ENCODE data around the gene SH2D3C. TPM values are rescaled to one million over a fixed set of nuclear protein-coding genes. Genes with fewer than 3 reads are reported as not detected.

Gene SH2D3C
- total and polyA plus RNA-seq, 8 donors = 21.7 to 41.9 (median 32.6) TPM

GRCh38 chr9:127755061-127756060 is 23.1 kb downstream of the SH2D3C start:
- ATAC-seq (peak; percentile 25), DNase-seq (peak in 1 of 4 donors; percentile 36)
- peaks cover 0 to 54% of the 10 kb centered on the region in 2 donors for H3K36me3 ChIP-seq
- H3K4me3 ChIP-seq = peak overlapping the region in 1 of 2 donors; percentile 26
- TF ChIP-seq, protein P1, sequence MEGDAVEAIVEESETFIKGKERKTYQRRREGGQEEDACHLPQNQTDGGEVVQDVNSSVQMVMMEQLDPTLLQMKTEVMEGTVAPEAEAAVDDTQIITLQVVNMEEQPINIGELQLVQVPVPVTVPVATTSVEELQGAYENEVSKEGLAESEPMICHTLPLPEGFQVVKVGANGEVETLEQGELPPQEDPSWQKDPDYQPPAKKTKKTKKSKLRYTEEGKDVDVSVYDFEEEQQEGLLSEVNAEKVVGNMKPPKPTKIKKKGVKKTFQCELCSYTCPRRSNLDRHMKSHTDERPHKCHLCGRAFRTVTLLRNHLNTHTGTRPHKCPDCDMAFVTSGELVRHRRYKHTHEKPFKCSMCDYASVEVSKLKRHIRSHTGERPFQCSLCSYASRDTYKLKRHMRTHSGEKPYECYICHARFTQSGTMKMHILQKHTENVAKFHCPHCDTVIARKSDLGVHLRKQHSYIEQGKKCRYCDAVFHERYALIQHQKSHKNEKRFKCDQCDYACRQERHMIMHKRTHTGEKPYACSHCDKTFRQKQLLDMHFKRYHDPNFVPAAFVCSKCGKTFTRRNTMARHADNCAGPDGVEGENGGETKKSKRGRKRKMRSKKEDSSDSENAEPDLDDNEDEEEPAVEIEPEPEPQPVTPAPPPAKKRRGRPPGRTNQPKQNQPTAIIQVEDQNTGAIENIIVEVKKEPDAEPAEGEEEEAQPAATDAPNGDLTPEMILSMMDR (IDR thresholded peaks at IDR 0.05) = no peak
- no peaks in the 10 kb centered on the region for H3K9me3 ChIP-seq
- H3K27ac ChIP-seq = peak overlapping the region; percentile 18 to 26
- peaks cover 0 to 15% of the 10 kb centered on the region in 2 donors for H3K4me1 ChIP-seq
- peaks cover 18 to 37% of the 10 kb centered on the region in 2 donors for H3K27me3 ChIP-seq
- intact Hi-C loops (cut with DNase I) = no loop called here

DNA sequence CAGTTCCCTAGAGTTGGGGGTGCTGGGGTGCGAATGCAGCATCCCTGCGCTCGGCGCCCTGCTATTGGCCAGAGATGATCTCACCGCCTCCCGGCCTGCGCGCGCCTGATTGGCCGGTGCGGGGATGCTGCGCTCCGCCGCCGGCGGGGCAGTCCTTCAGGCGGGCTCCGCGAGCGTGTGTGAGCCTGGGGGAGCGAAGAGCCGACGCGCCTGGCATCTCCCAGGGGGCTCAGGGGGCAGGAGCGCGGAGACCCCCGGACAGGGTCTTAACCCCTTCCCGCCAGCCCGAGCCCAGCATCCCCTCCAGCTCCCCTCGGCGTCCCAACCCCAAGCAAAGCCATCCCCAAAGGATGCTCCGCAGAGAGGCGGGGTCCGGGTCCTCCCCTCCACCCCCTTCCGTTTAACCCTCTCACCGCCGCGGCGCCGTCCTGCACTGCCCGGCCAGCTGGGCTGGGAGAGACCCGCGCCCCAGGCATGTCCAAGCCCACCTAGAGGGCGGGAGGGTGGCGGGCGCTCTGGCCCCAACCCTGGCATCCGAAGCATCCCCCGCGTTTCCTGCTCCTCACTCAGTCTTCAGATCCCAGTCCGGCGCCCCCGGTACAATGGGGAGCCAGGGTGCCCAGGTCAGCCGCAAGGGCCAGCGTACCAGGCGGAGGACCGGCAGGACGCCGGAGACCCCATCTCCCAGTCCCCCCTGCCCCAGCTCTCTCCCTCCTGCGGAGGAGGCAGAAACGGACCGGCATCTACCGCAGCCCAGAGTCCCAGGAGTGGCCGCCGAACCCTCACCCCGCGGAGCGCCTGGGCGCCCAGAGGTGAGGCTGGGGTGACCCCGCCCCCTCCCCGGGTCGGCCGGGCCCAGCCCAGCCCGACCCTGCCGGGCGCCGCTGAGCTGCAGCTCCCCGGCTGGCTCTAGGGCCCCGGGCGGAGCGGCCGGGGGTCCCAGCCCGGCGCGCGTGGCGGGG is 24.1 kb downstream of the SH2D3C start:
- Histone ChIP-seq H3K36me3 (peaks cover 0 to 61% of the 10 kb centered on the region in 2 donors), H3K9me3 (no peaks in the 10 kb centered on the region), H3K27ac (peak overlapping the region; percentile 26 to 28), H3K27me3 (peaks cover 18 to 37% of the 10 kb centered on the region in 2 donors), H3K4me3 (peak overlapping the region in 1 of 2 donors; percentile 26), H3K4me1 (peaks cover 0 to 15% of the 10 kb centered on the region in 2 donors)
- TF ChIP-seq, protein P1 (IDR thresholded peaks at IDR 0.05) = no peak
- intact Hi-C loops (cut with DNase I) = no loop called here
- no peak for DNase-seq
- ATAC-seq = peak; percentile 27

DNA sequence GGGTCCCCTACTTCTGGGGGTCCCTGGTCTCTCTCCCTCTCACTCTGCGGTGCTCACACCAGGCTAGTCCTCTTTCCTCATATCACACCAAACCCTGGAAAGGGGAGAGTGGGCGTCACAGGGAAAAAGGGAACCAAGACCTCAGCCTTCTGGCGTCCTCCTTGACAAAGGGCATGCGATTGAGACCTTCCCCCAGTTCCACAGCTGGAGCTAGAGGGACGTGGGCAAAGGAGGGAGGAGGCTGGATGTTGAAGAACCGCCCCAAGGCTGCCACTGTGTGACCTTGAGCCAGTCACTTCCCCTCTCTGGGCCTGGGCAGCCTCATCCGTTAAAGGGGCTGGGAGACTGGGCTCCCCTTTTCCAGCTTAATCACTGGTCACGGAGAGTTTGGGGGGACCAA is 24.8 kb downstream of the SH2D3C start:
- TF ChIP-seq, protein P1 (IDR thresholded peaks at IDR 0.05) = no peak
- no peak for DNase-seq
- intact Hi-C loops (cut with DNase I) = no loop called here
- H3K4me3 ChIP-seq = no peak overlapping the region
- ATAC-seq = no peak
- H3K9me3 ChIP-seq = no peaks in the 10 kb centered on the region
- peaks cover 0 to 15% of the 10 kb centered on the region in 2 donors for H3K4me1 ChIP-seq
- peaks cover 0 to 62% of the 10 kb centered on the region in 2 donors for H3K36me3 ChIP-seq
- peak overlapping the region in 1 of 2 donors; percentile 28 for H3K27ac ChIP-seq
- H3K27me3 ChIP-seq = peaks cover 18 to 37% of the 10 kb centered on the region in 2 donors

GRCh38 chr9:127753148-127753547 is 25.3 kb downstream of the SH2D3C start:
- peaks cover 18 to 37% of the 10 kb centered on the region in 2 donors for H3K27me3 ChIP-seq
- H3K27ac ChIP-seq = peak overlapping the region in 1 of 2 donors; percentile 28
- no peaks in the 10 kb centered on the region for H3K9me3 ChIP-seq
- no peak overlapping the region for H3K4me3 ChIP-seq
- ATAC-seq = no peak
- DNase-seq = no peak
- peaks cover 0 to 15% of the 10 kb centered on the region in 2 donors for H3K4me1 ChIP-seq
- TF ChIP-seq, protein P1 (IDR thresholded peaks at IDR 0.05) = no peak
- intact Hi-C loops (cut with DNase I) = no loop called here
- peaks cover 0 to 66% of the 10 kb centered on the region in 2 donors for H3K36me3 ChIP-seq

Measured in left lung (tissue), 10 donors.